Lower leg skin (tissue), 3 donors: Measurements from ENCODE around the gene NEU2.

ENCODE experiments used
- POLR2A ChIP-seq, 2 donors: fragments of 450-650 bp; IDR thresholded peaks; one replicate each; pipeline ENCODE4 v1.6.1; 2016 to 2017; ENCODE audit warnings: antibody characterized with exemption in 2 of 2, mild to moderate bottlenecking in 1 of 2, moderate library complexity in 1 of 2
- TF ChIP-seq, protein P1 (sequence below), 3 donors: fragments of 450-650 bp; IDR thresholded peaks; one replicate each; pipeline ENCODE4 v1.5.1; 2016; ENCODE audit warnings: antibody characterized with exemption in 3 of 3, mild to moderate bottlenecking in 3 of 3, moderate library complexity in 2 of 3

DNA sequence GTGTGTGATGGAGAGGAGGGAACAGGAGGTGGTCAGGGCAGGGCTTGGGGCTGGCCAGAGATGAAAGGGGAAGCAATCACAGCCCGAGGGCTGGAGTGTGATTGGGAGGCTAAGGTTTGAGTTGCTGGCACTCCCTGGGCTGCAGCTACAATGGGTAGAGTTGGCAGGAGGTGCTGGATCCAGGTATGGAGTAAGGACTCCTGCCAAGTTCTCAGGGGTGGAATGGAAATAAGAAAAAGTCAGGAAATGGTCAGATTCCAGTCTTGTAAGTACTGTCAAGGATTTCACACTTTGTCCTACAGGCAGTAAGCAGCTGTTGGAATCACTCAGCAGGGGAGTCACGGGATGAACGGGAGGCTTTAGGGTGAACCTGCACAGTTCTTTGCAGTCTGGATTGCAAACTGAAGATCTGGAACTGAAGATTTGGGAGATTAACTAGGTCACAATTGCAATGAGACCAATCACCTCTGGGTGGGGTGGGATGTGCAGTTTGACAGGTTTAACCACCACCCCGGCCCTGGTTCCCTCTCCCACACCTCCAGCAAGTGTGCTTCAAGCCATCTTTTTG lies 16.8 kb downstream of the NEU2 start:
- TF ChIP-seq, protein P1, sequence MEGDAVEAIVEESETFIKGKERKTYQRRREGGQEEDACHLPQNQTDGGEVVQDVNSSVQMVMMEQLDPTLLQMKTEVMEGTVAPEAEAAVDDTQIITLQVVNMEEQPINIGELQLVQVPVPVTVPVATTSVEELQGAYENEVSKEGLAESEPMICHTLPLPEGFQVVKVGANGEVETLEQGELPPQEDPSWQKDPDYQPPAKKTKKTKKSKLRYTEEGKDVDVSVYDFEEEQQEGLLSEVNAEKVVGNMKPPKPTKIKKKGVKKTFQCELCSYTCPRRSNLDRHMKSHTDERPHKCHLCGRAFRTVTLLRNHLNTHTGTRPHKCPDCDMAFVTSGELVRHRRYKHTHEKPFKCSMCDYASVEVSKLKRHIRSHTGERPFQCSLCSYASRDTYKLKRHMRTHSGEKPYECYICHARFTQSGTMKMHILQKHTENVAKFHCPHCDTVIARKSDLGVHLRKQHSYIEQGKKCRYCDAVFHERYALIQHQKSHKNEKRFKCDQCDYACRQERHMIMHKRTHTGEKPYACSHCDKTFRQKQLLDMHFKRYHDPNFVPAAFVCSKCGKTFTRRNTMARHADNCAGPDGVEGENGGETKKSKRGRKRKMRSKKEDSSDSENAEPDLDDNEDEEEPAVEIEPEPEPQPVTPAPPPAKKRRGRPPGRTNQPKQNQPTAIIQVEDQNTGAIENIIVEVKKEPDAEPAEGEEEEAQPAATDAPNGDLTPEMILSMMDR (IDR thresholded peaks at IDR 0.05), result no peak
- no peak for TF ChIP-seq POLR2A (IDR thresholded peaks at IDR 0.05)
